AG04450 (cell line): ENCODE results near the gene PHF11. TPM values are rescaled to one million over a fixed set of nuclear protein-coding genes. Genes with fewer than 3 reads are reported as not detected.

Experiments
- CTCF ChIA-PET: fragments of 300-600, 350-600 bp; formaldehyde crosslinking; extraction: SDS; loops from one replicate; lab custom pipeline; 2022; ENCODE audit warnings: antibody characterized with exemption, inconsistent platforms; lab: Charles Lee
- POLR2A ChIA-PET: fragments of 350-600 bp; formaldehyde crosslinking; extraction: SDS; loops from one replicate; lab custom pipeline; 2021; ENCODE audit warnings: antibody characterized with exemption, inconsistent platforms; lab: Yijun Ruan, JAX
- DNase-seq: peaks from one replicate; pipeline ENCODE4 v3.0.0-alpha.2; 2011; ENCODE audit warnings: low read depth, low spot score
- H3K27ac ChIP-seq: one replicate; pipeline ENCODE4 v1.5.1; 2012; ENCODE audit warnings: low read depth, low read length, control low read depth
- H3K27me3 ChIP-seq: one replicate; pipeline ENCODE4 v1.6.0; 2012; ENCODE audit warnings: low read length; ENCODE audit not compliant: control insufficient read depth, insufficient read depth
- H3K4me3 ChIP-seq: 2 replicates; pipeline ENCODE4 v1.5.1; 2011; ENCODE audit warnings: mild to moderate bottlenecking, low read depth, low read length, control low read depth
- H3K9me3 ChIP-seq: 2 replicates; pipeline ENCODE4 v1.5.1; 2012; ENCODE audit warnings: low read length; ENCODE audit not compliant: control insufficient read depth, insufficient read depth
- polyA plus RNA-seq: library from polyadenylated mRNA; depleted of rRNA; stranded (reverse); fragments of >200 nt; gene quantifications from 2 replicates; pipeline ENCODE4 v1.2.3, GENCODE V29; 2011
- TF ChIP-seq, protein P1 (sequence below): IDR thresholded peaks from 2 replicates; pipeline ENCODE4 v1.5.1; 2011; ENCODE audit warnings: low read depth, low read length, control low read depth, inconsistent platforms

PHF11 gene
- polyA plus RNA-seq, 1 experiment, result 26.2 TPM

DNA sequence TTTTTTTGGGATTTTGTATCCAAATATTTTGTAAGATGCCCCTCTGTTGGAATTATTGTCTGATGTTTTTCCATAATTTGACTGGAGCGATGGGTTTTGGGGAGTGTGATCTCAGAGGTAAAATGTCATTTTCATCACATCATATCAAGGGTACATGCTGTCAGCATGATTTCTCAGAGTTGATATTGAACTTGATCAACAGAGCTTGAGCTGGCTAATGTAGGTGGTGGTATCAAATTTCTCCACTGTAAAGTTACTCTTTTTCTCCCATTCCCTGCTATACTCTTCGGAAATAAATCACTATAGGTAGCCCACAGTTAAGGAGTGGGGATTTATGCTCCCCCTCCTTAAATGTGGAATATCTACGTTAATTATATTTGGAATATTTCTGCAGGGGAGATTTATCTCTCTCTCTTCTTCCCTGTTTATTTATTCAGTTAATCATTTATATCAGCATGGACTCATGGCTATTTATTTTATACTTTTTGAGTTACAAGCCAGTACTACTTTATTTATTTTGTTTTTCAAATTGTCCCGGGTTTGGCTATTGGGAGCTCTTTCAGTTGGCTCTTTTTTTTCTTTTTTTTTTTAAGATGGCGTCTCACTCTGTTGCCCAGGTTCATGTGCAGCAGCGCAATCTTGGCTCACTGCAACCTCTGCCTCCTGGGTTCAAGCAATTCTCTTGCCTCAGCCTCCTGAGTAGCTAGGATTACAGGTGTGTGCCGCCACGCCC is 42.9 kb upstream of the PHF11 start:
- H3K27ac ChIP-seq, result no peak overlapping the region

DNA sequence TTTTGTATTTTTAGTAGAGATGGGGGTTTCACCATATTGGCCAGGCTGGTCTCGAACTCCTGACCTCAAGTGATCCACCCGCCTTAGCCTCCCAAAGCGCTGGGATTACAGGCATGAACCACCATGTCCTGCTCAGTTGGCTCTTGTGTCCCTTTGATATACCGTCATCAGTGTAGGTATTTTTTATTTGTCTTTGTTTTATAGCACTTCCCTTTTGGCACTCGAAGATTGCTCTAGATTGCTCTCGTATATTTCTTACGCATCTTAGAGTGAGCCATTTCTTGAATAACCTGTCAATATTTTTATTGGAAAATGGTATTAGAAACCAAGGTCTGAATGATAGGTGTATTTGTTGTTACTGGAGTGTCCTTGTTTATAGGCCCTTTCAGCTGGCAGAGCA is 42.3 kb upstream of the PHF11 start:
- ChIA-PET POLR2A (interaction anchor here (1.0 to 3.3 kb wide), 2 partner anchors 10 to 42 kb away, joined by 3 to 34 read pairs; partner anchors contain the start of genes CAB39L, PHF11 and SETDB2), CTCF (no interaction called here)
- Histone ChIP-seq H3K27me3 (no peaks in the 10 kb centered on the region), H3K9me3 (no peaks in the 10 kb centered on the region), H3K4me3 (no peak overlapping the region), H3K27ac (no peak overlapping the region)
- no peak for DNase-seq
- TF ChIP-seq, protein P1, sequence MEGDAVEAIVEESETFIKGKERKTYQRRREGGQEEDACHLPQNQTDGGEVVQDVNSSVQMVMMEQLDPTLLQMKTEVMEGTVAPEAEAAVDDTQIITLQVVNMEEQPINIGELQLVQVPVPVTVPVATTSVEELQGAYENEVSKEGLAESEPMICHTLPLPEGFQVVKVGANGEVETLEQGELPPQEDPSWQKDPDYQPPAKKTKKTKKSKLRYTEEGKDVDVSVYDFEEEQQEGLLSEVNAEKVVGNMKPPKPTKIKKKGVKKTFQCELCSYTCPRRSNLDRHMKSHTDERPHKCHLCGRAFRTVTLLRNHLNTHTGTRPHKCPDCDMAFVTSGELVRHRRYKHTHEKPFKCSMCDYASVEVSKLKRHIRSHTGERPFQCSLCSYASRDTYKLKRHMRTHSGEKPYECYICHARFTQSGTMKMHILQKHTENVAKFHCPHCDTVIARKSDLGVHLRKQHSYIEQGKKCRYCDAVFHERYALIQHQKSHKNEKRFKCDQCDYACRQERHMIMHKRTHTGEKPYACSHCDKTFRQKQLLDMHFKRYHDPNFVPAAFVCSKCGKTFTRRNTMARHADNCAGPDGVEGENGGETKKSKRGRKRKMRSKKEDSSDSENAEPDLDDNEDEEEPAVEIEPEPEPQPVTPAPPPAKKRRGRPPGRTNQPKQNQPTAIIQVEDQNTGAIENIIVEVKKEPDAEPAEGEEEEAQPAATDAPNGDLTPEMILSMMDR, result no peak

More for the DNA sequence above, 42.9 kb upstream of the PHF11 start:
- no peaks in the 10 kb centered on the region for H3K9me3 ChIP-seq
- no peak overlapping the region for H3K4me3 ChIP-seq
- CTCF ChIA-PET, result interaction anchor here (0.6 to 1.2 kb wide), 2 partner anchors 10 to 108 kb away, joined by 3 to 5 read pairs; no protein-coding TSS in a partner anchor
- DNase-seq, result no peak
- POLR2A ChIA-PET, result interaction anchor here (1.0 to 3.3 kb wide), 2 partner anchors 9 to 43 kb away, joined by 3 to 34 read pairs; partner anchors contain the start of genes CAB39L, PHF11 and SETDB2
- TF ChIP-seq, protein P1, result no peak
- no peaks in the 10 kb centered on the region for H3K27me3 ChIP-seq

GRCh38 chr13:49454388-49455006 is 41.3 kb upstream of the PHF11 start:
- Histone ChIP-seq H3K27ac (peak overlapping the region; percentile 90), H3K4me3 (peak overlapping the region; percentile 29; the same call in 1 of the 2 replicates), H3K9me3 (no peaks in the 10 kb centered on the region), H3K27me3 (no peaks in the 10 kb centered on the region)
- TF ChIP-seq, protein P1, result no peak
- CTCF ChIA-PET, result interaction anchor here (1.0 kb wide), 1 partner anchor 11 kb away, joined by 4 read pairs; the partner anchor contains the start of genes CAB39L and SETDB2
- peak; percentile 77 for DNase-seq
- POLR2A ChIA-PET, result interaction anchor here (0.6 to 3.3 kb wide), 3 partner anchors 11 to 69 kb away, joined by 3 to 34 read pairs (median 3); partner anchors contain the start of genes CAB39L and SETDB2

- no peak for DNase-seq
- POLR2A ChIA-PET, result interaction anchor here (0.6 to 3.3 kb wide), 3 partner anchors 11 to 69 kb away, joined by 3 to 34 read pairs (median 3); partner anchors contain the start of genes CAB39L and SETDB2
- TF ChIP-seq, protein P1, result no peak
- CTCF ChIA-PET, result interaction anchor here (1.0 kb wide), 1 partner anchor 11 kb away, joined by 4 read pairs; the partner anchor contains the start of genes CAB39L and SETDB2
- no peaks in the 10 kb centered on the region for H3K9me3 ChIP-seq
- H3K27me3 ChIP-seq, result no peaks in the 10 kb centered on the region
- H3K27ac ChIP-seq, result no peak overlapping the region
- no peak overlapping the region for H3K4me3 ChIP-seq
Observed at GRCh38 chr13:49455007-49455398, 40.8 kb upstream of the PHF11 start.
